22Rv1 (cell line): ENCODE results near the gene HSD17B7.

Experiments
- H3K27ac ChIP-seq: fragments of 450-650 bp; 2 replicates; pipeline ENCODE4 v1.5.1; 2017
- CTCF ChIP-seq: fragments of 450-650 bp; IDR thresholded peaks from 2 replicates; pipeline ENCODE4 v1.5.1; 2017; ENCODE audit warnings: mild to moderate bottlenecking
- ZFX ChIP-seq: fragments of 450-650 bp; IDR thresholded peaks from 2 replicates; pipeline ENCODE4 v1.6.1; 2017; ENCODE audit warnings: antibody characterized with exemption, borderline replicate concordance

The HSD17B7 gene

DNA sequence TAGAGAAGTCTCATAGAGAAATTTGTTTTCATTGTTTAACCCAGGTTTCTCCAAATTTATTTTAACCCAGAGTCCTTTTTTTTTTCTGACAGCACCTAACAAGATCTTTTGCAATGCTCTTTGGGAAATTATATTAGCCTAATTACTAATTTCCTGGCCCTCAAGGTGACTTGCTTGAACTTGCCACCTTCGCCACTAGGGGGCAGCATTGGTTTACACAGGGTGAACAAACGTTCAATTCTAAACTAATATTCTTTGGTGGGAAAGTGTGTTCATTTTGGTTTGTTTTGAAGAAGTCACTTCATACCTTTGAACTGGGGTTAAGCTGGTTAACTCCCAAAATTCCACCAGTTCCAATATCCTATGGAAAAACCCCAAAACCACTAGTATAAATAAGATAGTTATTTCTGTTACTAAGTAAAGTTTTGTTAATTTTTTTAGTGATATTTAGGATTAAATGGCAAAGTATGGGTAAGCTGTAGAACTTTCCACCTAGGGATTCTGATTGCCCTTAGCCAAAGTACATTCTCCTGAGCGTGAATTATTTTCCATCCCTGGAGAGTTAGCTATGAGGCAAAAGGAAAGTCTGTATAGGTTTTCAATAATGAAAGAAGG lies 57.4 kb downstream of the HSD17B7 start:
- H3K27ac ChIP-seq = no peak overlapping the region
- TF ChIP-seq ZFX (no peak), CTCF (peak; percentile 100)

- TF ChIP-seq ZFX = no peak
- TF ChIP-seq CTCF = no peak
- H3K27ac ChIP-seq = no peak overlapping the region
Observed at GRCh38 chr1:162849711-162850110, 59.2 kb downstream of the HSD17B7 start.

DNA sequence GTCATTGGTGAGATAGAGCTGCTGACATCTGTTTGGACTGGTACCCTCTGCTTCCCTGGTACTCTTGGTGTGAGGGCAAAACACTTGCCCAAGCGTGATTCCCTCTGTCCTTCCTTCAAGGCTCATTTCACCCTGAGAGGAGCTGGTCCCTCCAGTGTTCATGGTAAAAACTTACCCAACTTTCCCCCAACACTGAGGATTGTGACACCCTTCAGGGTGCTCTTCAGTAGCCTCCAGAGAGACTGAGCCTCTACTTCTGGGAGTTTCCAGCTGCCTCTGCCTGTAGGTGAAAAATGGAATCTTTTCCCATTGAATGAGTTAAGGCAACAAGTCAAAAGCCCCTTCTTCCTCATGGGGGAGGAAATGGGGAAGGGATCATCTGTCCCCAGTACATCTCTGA lies 60.8 kb downstream of the HSD17B7 start:
- no peak for TF ChIP-seq ZFX
- no peak for TF ChIP-seq CTCF
- H3K27ac ChIP-seq = no peak overlapping the region

GRCh38 chr1:162854245-162854882 lies 63.9 kb downstream of the HSD17B7 start:
- H3K27ac ChIP-seq = no peak overlapping the region
- TF ChIP-seq CTCF (peak; percentile 96), ZFX (no peak)

GRCh38 chr1:162855461-162856150 lies 65.1 kb downstream of the HSD17B7 start:
- H3K27ac ChIP-seq = no peak overlapping the region
- TF ChIP-seq ZFX = no peak
- TF ChIP-seq CTCF = no peak

- TF ChIP-seq CTCF (no peak), ZFX (no peak)
- H3K27ac ChIP-seq = no peak overlapping the region
Observed at GRCh38 chr1:162856260-162856659, 65.8 kb downstream of the HSD17B7 start.

DNA sequence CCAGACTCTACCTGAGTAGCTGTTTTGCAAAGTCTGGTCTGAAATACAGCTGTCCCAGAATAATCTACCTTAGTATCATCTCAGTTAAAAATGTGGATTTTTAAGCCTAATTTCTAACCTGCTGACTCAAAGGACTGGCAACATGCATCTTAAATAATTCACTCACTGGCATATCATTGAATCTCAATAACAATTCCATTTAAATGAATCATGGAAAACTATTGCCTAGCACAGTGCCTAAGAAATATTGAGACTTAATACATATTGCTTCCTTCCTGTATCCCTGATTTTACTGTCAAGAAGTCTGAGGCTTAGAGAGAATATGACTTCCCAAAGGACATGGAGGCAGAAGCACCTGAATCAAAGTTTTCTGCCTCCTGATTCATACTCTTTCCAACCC lies 67.3 kb downstream of the HSD17B7 start:
- H3K27ac ChIP-seq = no peak overlapping the region

More for the DNA sequence above, 67.3 kb downstream of the HSD17B7 start:
- no peak for TF ChIP-seq CTCF
- no peak for TF ChIP-seq ZFX
